H1 (cell line): ENCODE measurements around the gene HSH2D. TPM values are rescaled to one million over a fixed set of nuclear protein-coding genes. Genes with fewer than 3 reads are reported as not detected.

ENCODE experiments used
- CTCF ChIA-PET: fragments of 300-600 bp; sonication (Branson Sonifier 250); formaldehyde crosslinking; loops from one replicate; lab custom pipeline; 2021; ENCODE audit not compliant: partially characterized antibody; lab: Charles Lee
- POLR2A ChIA-PET: fragments of 300-600 bp; sonication (Branson Sonifier 250); formaldehyde crosslinking; loops from one replicate; lab custom pipeline; 2021; ENCODE audit warnings: inconsistent platforms; ENCODE audit not compliant: partially characterized antibody; lab: Charles Lee
- DNase-seq, 2 experiments: peaks; one replicate each; pipeline versions ENCODE4 v3.0.0 to v3.0.0-alpha.2; 2010 to 2022; ENCODE audit warnings: low spot score in 2 of 2, low read depth in 1 of 2, mixed read lengths in 1 of 2
- FAIRE-seq: peaks from 2 replicates; lab custom pipeline; 2011; peaks lifted over from hg19 to GRCh38; lab: Jason Lieb, UNC
- H2AFZ ChIP-seq: 2 replicates; pipeline ENCODE4 v1.8.1; 2012; ENCODE audit warnings: low read length, inconsistent platforms
- H2AK5ac ChIP-seq: 2 replicates; pipeline ENCODE4 v1.6.1; 2013; ENCODE audit warnings: low read depth, low read length
- H2BK120ac ChIP-seq: replicated peaks from 2 replicates; pipeline ENCODE3; 2013; ENCODE audit warnings: low read depth, low read length, inconsistent platforms
- H2BK12ac ChIP-seq: 2 replicates; pipeline ENCODE4 v1.6.1; 2013; ENCODE audit warnings: low read depth, low read length
- H2BK15ac ChIP-seq: 2 replicates; pipeline ENCODE4 v1.6.1; 2013; ENCODE audit warnings: low read length
- H2BK20ac ChIP-seq: 2 replicates; pipeline ENCODE4 v1.6.1; 2013; ENCODE audit warnings: low read length
- H2BK5ac ChIP-seq: 2 replicates; pipeline ENCODE4 v1.6.1; 2013; ENCODE audit warnings: low read depth, low read length
- H3K14ac ChIP-seq: 2 replicates; pipeline ENCODE4 v1.6.1; 2013; ENCODE audit warnings: inconsistent platforms; ENCODE audit not compliant: insufficient read length
- H3K18ac ChIP-seq: 2 replicates; pipeline ENCODE4 v1.6.1; 2013; ENCODE audit warnings: low read length; ENCODE audit errors: extremely low read depth
- H3K23ac ChIP-seq: 2 replicates; pipeline ENCODE4 v1.6.1; 2013; ENCODE audit warnings: inconsistent platforms; ENCODE audit not compliant: insufficient read length
- H3K23me2 ChIP-seq: 2 replicates; pipeline ENCODE4 v1.6.1; 2013; ENCODE audit warnings: low read depth, low read length
- H3K27ac ChIP-seq: 2 replicates; pipeline ENCODE4 v1.6.1; 2011; ENCODE audit warnings: low read depth, low read length, inconsistent platforms
- H3K27me3 ChIP-seq, 4 experiments: replicated peaks in 1 of 4; 1 replicate in 1 of 4; 2 replicates in 3 of 4; pipeline versions ENCODE4 v1.6.1 to v1.8.1; 2011 to 2013; ENCODE audit warnings: low read length in 3 of 4, mild to moderate bottlenecking in 3 of 4, inconsistent platforms in 2 of 4, mixed read lengths in 2 of 4, moderate library complexity in 1 of 4; ENCODE audit not compliant: control insufficient read depth in 3 of 4, insufficient read depth in 3 of 4; ENCODE audit errors: extremely low read depth in 1 of 4
- H3K36me3 ChIP-seq, 4 experiments: 2 replicates each; pipeline versions ENCODE4 v1.6.1 to v1.8.1; 2011 to 2013; ENCODE audit warnings: mild to moderate bottlenecking in 4 of 4, low read length in 3 of 4, moderate library complexity in 2 of 4, control low read depth in 1 of 4, inconsistent platforms in 1 of 4; ENCODE audit not compliant: insufficient read depth in 4 of 4, control insufficient read depth in 2 of 4
- H3K4ac ChIP-seq: replicated peaks from 2 replicates; pipeline ENCODE3; 2013; ENCODE audit warnings: low read length, low read depth, mixed read lengths, inconsistent platforms; ENCODE audit not compliant: insufficient read length
- H3K4me1 ChIP-seq, 4 experiments: replicated peaks in 1 of 4; 1 replicate in 1 of 4; 2 replicates in 3 of 4; pipeline versions ENCODE4 v1.6.1 to v1.8.1; 2011 to 2013; ENCODE audit warnings: low read length in 3 of 4, inconsistent platforms in 2 of 4, mixed read lengths in 1 of 4; ENCODE audit not compliant: insufficient read depth in 4 of 4, control insufficient read depth in 3 of 4
- H3K4me2 ChIP-seq, 2 experiments: 2 replicates each; pipeline versions ENCODE4 v1.6.1 to v1.8.1; 2011 to 2013; ENCODE audit warnings: low read depth in 2 of 2, low read length in 2 of 2, control low read depth in 1 of 2, inconsistent platforms in 1 of 2, mild to moderate bottlenecking in 1 of 2; ENCODE audit not compliant: insufficient read depth in 1 of 2
- H3K4me3 ChIP-seq, 4 experiments: fragments of 200-600, 300-600 bp in 1 of 4; sonication (generic), shearing (Covaris generic), sonication (Bioruptor Twin) in 1 of 4; 2 replicates each; pipeline versions ENCODE4 v1.5.1 to v1.8.1; 2011 to 2016; ENCODE audit warnings: low read length in 4 of 4, low read depth in 3 of 4, control low read depth in 2 of 4, inconsistent platforms in 2 of 4, mild to moderate bottlenecking in 2 of 4, mixed read lengths in 1 of 4, moderate library complexity in 1 of 4; ENCODE audit not compliant: insufficient read depth in 2 of 4; ENCODE audit errors: extremely low read depth in 1 of 4
- H3K56ac ChIP-seq: replicated peaks from 2 replicates; pipeline ENCODE3; 2013; ENCODE audit warnings: low read depth, mild to moderate bottlenecking, mixed read lengths, low read length, inconsistent platforms; ENCODE audit not compliant: insufficient read length
- H3K79me1 ChIP-seq: 2 replicates; pipeline ENCODE4 v1.6.1; 2013; ENCODE audit warnings: low read depth, low read length, control low read depth
- H3K79me2 ChIP-seq, 2 experiments: 2 replicates each; pipeline versions ENCODE4 v1.6.1 to v1.8.1; 2012 to 2013; ENCODE audit warnings: low read length in 2 of 2, mild to moderate bottlenecking in 2 of 2, inconsistent platforms in 1 of 2; ENCODE audit not compliant: insufficient read depth in 2 of 2, control insufficient read depth in 1 of 2
- H3K9ac ChIP-seq, 4 experiments: replicated peaks in 1 of 4; 1 replicate in 1 of 4; 2 replicates in 3 of 4; pipeline versions ENCODE4 v1.6.1 to v1.8.1; 2011 to 2013; ENCODE audit warnings: low read depth in 3 of 4, low read length in 3 of 4, control low read depth in 2 of 4, mild to moderate bottlenecking in 2 of 4, moderate library complexity in 2 of 4, inconsistent platforms in 1 of 4; ENCODE audit errors: extremely low read depth in 1 of 4
- H3K9me3 ChIP-seq, 2 experiments: 2 replicates each; pipeline versions ENCODE4 v1.6.1 to v1.8.1; 2012 to 2013; ENCODE audit warnings: mild to moderate bottlenecking in 2 of 2, moderate library complexity in 2 of 2, control low read depth in 1 of 2, inconsistent platforms in 1 of 2, low read depth in 1 of 2, low read length in 1 of 2, mixed read lengths in 1 of 2; ENCODE audit not compliant: insufficient read depth in 2 of 2
- H4K20me1 ChIP-seq, 2 experiments: replicated peaks in 1 of 2; 2 replicates each; pipeline versions ENCODE3 to v1.8.1; 2011 to 2013; ENCODE audit warnings: inconsistent platforms in 2 of 2, low read length in 2 of 2, mild to moderate bottlenecking in 1 of 2; ENCODE audit not compliant: insufficient read depth in 2 of 2, control insufficient read depth in 1 of 2
- H4K5ac ChIP-seq: 2 replicates; pipeline ENCODE4 v1.6.1; 2013; ENCODE audit warnings: low read length, low read depth, mixed read lengths, inconsistent platforms; ENCODE audit not compliant: insufficient read length
- H4K8ac ChIP-seq: 2 replicates; pipeline ENCODE4 v1.8.0; 2013; ENCODE audit warnings: mild to moderate bottlenecking, moderate library complexity, low read length, inconsistent platforms; ENCODE audit not compliant: insufficient read depth; ENCODE audit errors: extremely low read depth
- H4K91ac ChIP-seq: replicated peaks from 2 replicates; pipeline ENCODE3; 2013; ENCODE audit warnings: low read length, mixed read lengths, inconsistent platforms; ENCODE audit not compliant: insufficient read length
- CREB1 ChIP-seq: IDR thresholded peaks from 2 replicates; pipeline ENCODE4 v1.6.1; 2012; ENCODE audit warnings: inconsistent platforms
- RXRA ChIP-seq: IDR thresholded peaks from 2 replicates; pipeline ENCODE4 v1.6.1; 2011; ENCODE audit warnings: low read depth, mild to moderate bottlenecking, low read length, moderate library complexity; ENCODE audit not compliant: insufficient read depth
- SAP30 ChIP-seq: fragments of 300-600 bp; sonication (generic); IDR thresholded peaks from 2 replicates; pipeline ENCODE4 v1.7.1; 2012; ENCODE audit warnings: low read length, moderate library complexity, mild to moderate bottlenecking, inconsistent platforms; ENCODE audit not compliant: insufficient read depth, insufficient replicate concordance
- SIX5 ChIP-seq: IDR thresholded peaks from 2 replicates; pipeline ENCODE4 v1.6.1; 2011; ENCODE audit warnings: mild to moderate bottlenecking, low read depth, low read length
- USF2 ChIP-seq: IDR thresholded peaks from 2 replicates; pipeline ENCODE4 v1.6.1; 2011; ENCODE audit warnings: low read length, improper control_type of control experiment
- WGBS, 2 experiments: shearing (Covaris generic) in 1 of 2; methylation state at CpG; one replicate each; pipeline versions ENCODE4 v1.1.6 to v1.1.7; 2013 to 2015; ENCODE audit warnings: low lambda C conversion rate in 2 of 2, mixed read lengths in 2 of 2, inconsistent platforms in 1 of 2, low coverage in 1 of 2, missing lambda C conversion rate in 1 of 2; ENCODE audit not compliant: insufficient replicate concordance in 2 of 2, insufficient coverage in 1 of 2, insufficient read length in 1 of 2; ENCODE audit errors: extremely low coverage in 1 of 2, missing lambda C conversion rate in 1 of 2; 5-methylcytosine and 5-hydroxymethylcytosine counted together
- polyA plus RNA-seq, 7 experiments: library from polyadenylated mRNA; depleted of rRNA in 3 of 7; stranded (reverse) in 5 of 7; unstranded in 2 of 7; fragments of >200 nt in 5 of 7; fragments of 200-250 nt in 2 of 7; gene quantifications; 1 replicate in 5 of 7; 2 replicates in 1 of 7; 4 replicates in 1 of 7; pipeline versions ENCODE4 v1.2.1 to v1.2.3, GENCODE V29; 2011 to 2013; ENCODE audit warnings: missing spikeins in 2 of 7, mixed read lengths in 2 of 7
- total RNA-seq: library from RNA; stranded (reverse); fragmentation: NEBNext Ultra II Directional; extraction: Animal tissue kit (Norgen Biotek cat#: 25700); gene quantifications from 2 replicates; pipeline ENCODE4 v1.2.1, GENCODE V29; 2021
- TF ChIP-seq, protein P1 (sequence below): IDR thresholded peaks from 2 replicates; pipeline ENCODE4 v1.6.1; 2012; ENCODE audit warnings: inconsistent platforms

Gene HSH2D
- total and polyA plus RNA-seq, 2 of the 8 experiments (the other 6 are each of a cell fraction or from before 2014, with no cell fraction given), result 0.67 to 1.6 TPM

DNA sequence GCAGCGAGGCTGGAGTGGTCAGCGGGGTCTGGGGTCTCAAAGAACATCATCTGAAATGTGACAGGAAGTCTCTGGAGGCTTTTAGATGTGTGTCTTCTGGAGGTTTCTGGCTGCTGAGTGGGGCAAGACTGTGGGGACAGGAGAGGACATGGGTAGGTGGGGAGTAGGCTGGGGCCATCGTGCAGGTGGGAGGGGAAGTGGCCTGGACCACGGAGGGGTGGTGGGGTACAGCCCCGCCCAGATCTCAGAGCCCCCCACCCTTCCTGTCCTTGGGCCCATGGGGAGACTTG, 60.5 kb downstream of the HSH2D start:
- H2AFZ ChIP-seq, result no peak overlapping the region
- H2BK20ac ChIP-seq, result no peak overlapping the region
- no peaks in the 10 kb centered on the region for H3K9me3 ChIP-seq
- DNase-seq, result no peak
- no peak overlapping the region for H2BK5ac ChIP-seq
- no peaks in the 10 kb centered on the region for H3K27me3 ChIP-seq
- H3K4me1 ChIP-seq, result no peaks in the 10 kb centered on the region
- H3K27ac ChIP-seq, result no peak overlapping the region
- no peak overlapping the region for H2BK120ac ChIP-seq
- CTCF ChIA-PET, result interaction anchor here (1.3 kb wide), 1 partner anchor 182 kb away, joined by 4 read pairs; no protein-coding TSS in a partner anchor
- no peaks in the 10 kb centered on the region for H3K23me2 ChIP-seq
- TF ChIP-seq RXRA, result no peak
- TF ChIP-seq SAP30, result no peak
- no peak for TF ChIP-seq USF2
- no peak for TF ChIP-seq SIX5
- TF ChIP-seq CREB1, result no peak
- TF ChIP-seq, protein P1, sequence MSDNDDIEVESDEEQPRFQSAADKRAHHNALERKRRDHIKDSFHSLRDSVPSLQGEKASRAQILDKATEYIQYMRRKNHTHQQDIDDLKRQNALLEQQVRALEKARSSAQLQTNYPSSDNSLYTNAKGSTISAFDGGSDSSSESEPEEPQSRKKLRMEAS, result no peak
- no peak overlapping the region for H2BK15ac ChIP-seq
- no peak for FAIRE-seq
- no peak overlapping the region for H4K5ac ChIP-seq
- no peak overlapping the region for H3K4me3 ChIP-seq
- H3K79me2 ChIP-seq, result peaks cover 0 to 3% of the 10 kb centered on the region in 2 experiments; a peak in 1 of 4 replicates
- H3K79me1 ChIP-seq, result peaks cover 2% of the 10 kb centered on the region
- no peak overlapping the region for H3K23ac ChIP-seq
- H4K8ac ChIP-seq, result no peak overlapping the region
- H2AK5ac ChIP-seq, result no peak overlapping the region
- H3K4ac ChIP-seq, result no peak overlapping the region
- no peak overlapping the region for H2BK12ac ChIP-seq
- no peak overlapping the region for H3K9ac ChIP-seq
- H3K4me2 ChIP-seq, result no peak overlapping the region
- peaks cover 0 to 6% (median 1%) of the 10 kb centered on the region in 4 experiments; a peak in 3 of 8 replicates for H3K36me3 ChIP-seq
- H4K20me1 ChIP-seq, result peaks cover 2 to 10% of the 10 kb centered on the region in 2 experiments
- H4K91ac ChIP-seq, result no peak overlapping the region
- no peak overlapping the region for H3K18ac ChIP-seq
- no peak overlapping the region for H3K14ac ChIP-seq
- WGBS, 2 experiments, result 89% methylated on average over 3 of the region's 5 CpGs; no CpG with 5 or more reads in 1 of the 2 experiments
- POLR2A ChIA-PET, result no interaction called here
- no peak overlapping the region for H3K56ac ChIP-seq
